Measurements from ENCODE around the gene INA. TPM values are rescaled to one million over a fixed set of nuclear protein-coding genes. Genes with fewer than 3 reads are reported as not detected.
A peak's percentile ranks its signal among the peaks of the same experiment; 100 is the strongest.

The INA gene
- total and polyA plus RNA-seq, 2 experiments from 2014 or later: 10.0 to 25.1 TPM

- Histone ChIP-seq H3K79me2 (replicated peaks; ENCODE audit: insufficient read depth) (no peaks in the 10 kb centered on the region), H3K4me3 (no peak overlapping the region)
- H3K4me1 Mint-ChIP-seq: no peaks in the 10 kb centered on the region
Observed at GRCh38 chr10:103265717-103266329, 11.1 kb upstream of the INA start.

More at GRCh38 chr10:103265717-103266329, 11.1 kb upstream of the INA start:
- H3K36me3 Mint-ChIP-seq (ENCODE audit: low read depth): 0 out of 3 replicates have a peak, but pooled peaks cover under 1% of the 10 kb centered on the region
- TF ChIP-seq NANOG (IDR thresholded peaks at IDR 0.05; ENCODE audit: borderline replicate concordance) (no peak), REST (IDR thresholded peaks at IDR 0.05; ENCODE audit: unreplicated experiment) (peak; percentile 90), STAT1 (IDR thresholded peaks at IDR 0.05; ENCODE audit: unreplicated experiment) (no peak), CTCF (conservative IDR thresholded peaks at IDR 0.05; ENCODE audit: low read depth in 2 of 2) (no peak)
- no peak overlapping the region for H2AFZ ChIP-seq
- H3K9me3 Mint-ChIP-seq: peaks cover 7% of the 10 kb centered on the region
- no peaks in the 10 kb centered on the region for H3K36me3 ChIP-seq (ENCODE audit: insufficient read depth)
- no peak overlapping the region for H3K27ac Mint-ChIP-seq
- H3K27ac ChIP-seq (ENCODE audit: low read depth): no peak overlapping the region
- no peaks in the 10 kb centered on the region for H3K9me2 ChIP-seq (ENCODE audit: insufficient read depth)
- peaks cover under 1% of the 10 kb centered on the region for H3K27me3 Mint-ChIP-seq (ENCODE audit: insufficient read depth, low read depth, poor library complexity)
- no peaks in the 10 kb centered on the region for H4K20me1 ChIP-seq (replicated peaks; ENCODE audit: insufficient read depth)
- DNase-seq (ENCODE audit: low spot score) (peak; percentile 93), ATAC-seq (peak; percentile 92)
- H3K4me3 Mint-ChIP-seq: no peak overlapping the region
- H3K27me3 ChIP-seq (ENCODE audit: insufficient read depth): no peaks in the 10 kb centered on the region
- H3F3A ChIP-seq (replicated peaks; ENCODE audit: low read depth): no peaks in the 10 kb centered on the region
- H3K4me1 ChIP-seq (ENCODE audit: insufficient read depth): no peaks in the 10 kb centered on the region
- no peak overlapping the region for H3K4me2 ChIP-seq
